Amniotic stem cell (primary cell): ENCODE measurements around the gene LCN2.
"Not testable (repeated sequence)": the region's sequence is repeated elsewhere in the genome, so short reads cannot be mapped to it uniquely, and the experiment has no call there.

Source experiments
- DNase-seq: peaks from one replicate; lab custom pipeline; 2025; lab: John Stamatoyannopoulos, UW

LCN2 gene

GRCh38 chr9:128149001-128149701, at the start of gene LCN2:
LCN2 (plus strand) TSS chr9:128149453; CDS start chr9:128149526, 73 bp downstream.
- DNase-seq, result no peak

DNA sequence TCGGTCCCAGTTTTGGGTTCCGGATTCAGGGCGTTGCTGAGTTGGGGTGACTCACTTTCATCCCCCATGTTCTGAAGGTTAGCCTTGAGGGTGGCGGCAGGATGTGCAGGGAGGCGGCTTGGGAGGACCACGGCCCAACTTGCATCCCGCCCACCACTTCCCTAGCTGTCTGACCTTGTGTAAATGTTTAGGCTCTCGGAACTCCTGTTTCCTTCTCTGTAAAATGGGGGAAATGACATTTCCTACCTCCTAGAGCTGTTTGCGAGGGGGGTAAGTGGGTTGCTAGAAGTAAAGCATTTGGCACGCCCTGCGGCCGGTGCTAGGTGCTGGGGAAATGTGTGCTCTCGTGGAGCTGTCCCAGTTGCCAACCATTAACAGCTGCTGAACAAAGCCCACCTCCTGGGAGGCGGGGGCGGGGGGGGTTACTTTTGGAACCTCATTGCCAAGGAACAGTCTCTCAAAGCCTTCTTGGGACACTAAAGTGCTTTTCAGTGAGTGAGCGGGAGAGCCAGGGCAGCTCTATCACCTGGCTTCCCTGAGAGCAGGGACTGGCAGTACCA, 49.2 kb upstream of the LCN2 start:
- no peak for DNase-seq

DNA sequence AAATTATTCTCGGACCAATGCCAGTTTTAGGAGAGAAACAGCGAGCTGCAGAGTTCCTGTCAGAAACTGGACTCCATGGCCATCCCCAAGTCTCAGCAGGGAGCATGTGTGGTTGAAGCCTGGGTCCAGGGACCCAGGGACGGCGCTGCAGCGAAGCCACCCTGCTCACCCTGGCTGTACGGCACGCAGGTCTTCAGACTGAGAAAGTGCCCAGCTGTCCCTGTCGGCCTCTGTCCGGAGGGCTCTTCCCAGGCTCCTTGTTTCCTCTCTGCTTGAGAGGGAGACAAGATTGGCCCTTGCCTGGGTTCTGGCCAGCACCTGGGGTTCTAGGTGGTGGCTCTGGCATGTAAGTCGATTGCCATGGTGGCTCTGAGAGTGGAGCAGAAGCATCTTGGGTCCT, 48.7 kb upstream of the LCN2 start:
- no peak for DNase-seq

GRCh38 chr9:128101231-128101661, 48.0 kb upstream of the LCN2 start:
- DNase-seq, result no peak

GRCh38 chr9:128101690-128102089, 47.6 kb upstream of the LCN2 start:
- no peak for DNase-seq

- DNase-seq, result no peak
Measured at GRCh38 chr9:128102196-128102595, 47.1 kb upstream of the LCN2 start.

DNA sequence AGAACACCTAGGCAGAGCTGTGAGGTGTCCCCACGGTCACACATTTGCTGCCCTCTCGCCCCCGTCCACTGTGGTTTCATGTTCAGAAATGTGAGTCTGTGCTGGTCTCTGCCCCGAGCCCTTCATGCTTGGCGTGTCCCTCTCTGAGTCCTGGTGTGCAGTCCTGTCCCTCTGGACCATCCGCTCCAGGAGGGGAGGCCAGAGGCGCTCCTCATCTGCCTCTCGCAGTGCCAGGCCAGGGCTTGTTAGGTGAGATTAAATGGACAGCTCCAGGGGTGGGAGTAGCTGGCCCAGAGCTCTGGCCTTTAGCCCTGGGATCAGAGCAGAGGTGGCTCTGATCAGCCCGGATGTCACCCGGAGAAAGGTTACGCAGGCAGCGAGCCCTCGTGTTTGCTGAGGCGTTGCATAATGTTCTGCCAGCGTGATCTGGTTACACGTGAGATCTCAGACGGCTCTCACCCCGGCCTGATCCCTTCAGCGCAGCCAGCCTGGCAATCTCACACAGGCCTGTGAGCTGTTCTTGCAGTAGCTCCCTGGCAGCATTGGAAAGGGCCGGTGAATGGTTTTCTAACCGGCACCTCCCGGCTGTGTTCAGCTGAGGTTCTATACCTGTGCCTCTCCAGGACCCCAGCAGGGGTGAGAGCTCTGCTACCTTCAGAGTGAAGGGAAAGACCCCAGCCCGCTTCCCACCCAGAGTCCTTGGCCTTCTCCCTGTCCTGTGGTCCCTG, 46.2 kb upstream of the LCN2 start:
- no peak for DNase-seq

GRCh38 chr9:128103589-128103962, 45.7 kb upstream of the LCN2 start:
- DNase-seq, result no peak

DNA sequence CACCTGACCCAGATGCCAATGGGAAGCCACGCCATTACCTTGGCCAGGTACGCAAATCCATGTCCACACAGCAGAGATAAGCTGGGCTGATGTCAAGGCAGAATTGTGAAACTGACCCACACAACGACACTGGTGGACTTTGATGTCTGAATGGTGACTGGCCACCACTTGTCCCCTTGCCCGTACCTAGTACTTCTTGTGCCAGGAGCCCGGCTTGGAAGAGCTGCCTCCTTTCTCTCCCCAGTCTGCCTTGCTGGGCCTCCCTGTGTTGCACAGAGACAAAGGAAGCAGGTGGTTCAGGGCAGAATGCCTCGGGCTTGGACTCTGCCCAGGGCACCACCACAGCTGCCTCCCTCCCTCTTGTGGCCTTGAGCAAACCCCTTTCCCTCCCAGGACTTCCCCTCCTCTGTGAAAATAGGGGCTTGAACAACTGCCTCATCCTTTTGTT, 45.1 kb upstream of the LCN2 start:
- no peak for DNase-seq

DNA sequence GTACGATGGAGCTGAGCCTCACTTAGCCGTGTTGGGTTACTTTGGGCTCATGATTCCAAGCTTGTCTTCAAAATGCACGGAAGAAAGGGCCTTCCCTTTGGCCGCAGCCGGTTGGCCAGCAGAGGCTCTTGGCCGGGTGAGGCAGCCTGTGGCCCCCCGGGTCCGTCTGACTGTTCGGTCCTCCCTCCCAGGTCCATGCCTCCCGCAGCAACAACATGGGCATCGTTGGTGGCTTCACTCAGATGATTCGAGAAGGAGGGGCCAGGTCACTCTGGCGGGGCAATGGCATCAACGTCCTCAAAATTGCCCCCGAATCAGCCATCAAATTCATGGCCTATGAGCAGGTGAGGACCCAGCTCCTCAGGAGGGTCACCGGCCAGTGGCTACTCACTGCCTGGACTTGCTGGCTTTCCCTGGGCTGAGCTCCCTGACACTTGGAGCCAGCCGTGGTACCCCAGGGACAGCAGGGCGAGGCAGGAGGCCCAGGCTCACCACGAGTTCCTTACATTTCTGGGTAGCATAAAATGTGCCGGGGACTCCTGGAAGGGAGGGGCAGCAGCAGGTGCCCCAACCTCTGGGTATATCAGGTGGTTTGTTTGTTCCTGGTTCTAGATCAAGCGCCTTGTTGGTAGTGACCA, 43.6 kb upstream of the LCN2 start:
- no peak for DNase-seq

GRCh38 chr9:128106181-128106939, 42.9 kb upstream of the LCN2 start:
- no peak for DNase-seq

DNA sequence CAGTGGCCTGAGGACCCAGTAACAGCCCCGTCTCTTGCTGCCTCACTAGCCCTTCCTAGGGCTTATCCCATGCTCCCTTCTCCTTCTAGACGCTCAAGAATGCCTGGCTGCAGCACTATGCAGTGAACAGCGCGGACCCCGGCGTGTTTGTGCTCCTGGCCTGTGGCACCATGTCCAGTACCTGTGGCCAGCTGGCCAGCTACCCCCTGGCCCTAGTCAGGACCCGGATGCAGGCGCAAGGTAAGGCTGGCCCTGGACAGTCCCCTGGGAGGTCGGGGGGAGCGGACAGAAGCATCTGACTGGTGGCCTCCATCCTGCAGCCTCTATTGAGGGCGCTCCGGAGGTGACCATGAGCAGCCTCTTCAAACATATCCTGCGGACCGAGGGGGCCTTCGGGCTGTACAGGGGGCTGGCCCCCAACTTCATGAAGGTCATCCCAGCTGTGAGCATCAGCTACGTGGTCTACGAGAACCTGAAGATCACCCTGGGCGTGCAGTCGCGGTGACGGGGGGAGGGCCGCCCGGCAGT, 42.2 kb upstream of the LCN2 start:
- DNase-seq, result no peak

DNA sequence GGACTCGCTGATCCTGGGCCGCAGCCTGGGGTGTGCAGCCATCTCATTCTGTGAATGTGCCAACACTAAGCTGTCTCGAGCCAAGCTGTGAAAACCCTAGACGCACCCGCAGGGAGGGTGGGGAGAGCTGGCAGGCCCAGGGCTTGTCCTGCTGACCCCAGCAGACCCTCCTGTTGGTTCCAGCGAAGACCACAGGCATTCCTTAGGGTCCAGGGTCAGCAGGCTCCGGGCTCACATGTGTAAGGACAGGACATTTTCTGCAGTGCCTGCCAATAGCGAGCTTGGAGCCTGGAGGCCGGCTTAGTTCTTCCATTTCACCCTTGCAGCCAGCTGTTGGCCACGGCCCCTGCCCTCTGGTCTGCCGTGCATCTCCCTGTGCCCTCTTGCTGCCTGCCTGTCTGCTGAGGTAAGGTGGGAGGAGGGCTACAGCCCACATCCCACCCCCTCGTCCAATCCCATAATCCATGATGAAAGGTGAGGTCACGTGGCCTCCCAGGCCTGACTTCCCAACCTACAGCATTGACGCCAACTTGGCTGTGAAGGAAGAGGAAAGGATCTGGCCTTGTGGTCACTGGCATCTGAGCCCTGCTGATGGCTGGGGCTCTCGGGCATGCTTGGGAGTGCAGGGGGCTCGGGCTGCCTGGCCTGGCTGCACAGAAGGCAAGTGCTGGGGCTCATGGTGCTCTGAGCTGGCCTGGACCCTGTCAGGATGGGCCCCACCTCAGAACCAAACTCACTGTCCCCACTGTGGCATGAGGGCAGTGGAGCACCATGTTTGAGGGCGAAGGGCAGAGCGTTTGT, 41.6 kb upstream of the LCN2 start:
- no peak for DNase-seq

GRCh38 chr9:128108269-128109049, 40.8 kb upstream of the LCN2 start:
- no peak for DNase-seq

DNA sequence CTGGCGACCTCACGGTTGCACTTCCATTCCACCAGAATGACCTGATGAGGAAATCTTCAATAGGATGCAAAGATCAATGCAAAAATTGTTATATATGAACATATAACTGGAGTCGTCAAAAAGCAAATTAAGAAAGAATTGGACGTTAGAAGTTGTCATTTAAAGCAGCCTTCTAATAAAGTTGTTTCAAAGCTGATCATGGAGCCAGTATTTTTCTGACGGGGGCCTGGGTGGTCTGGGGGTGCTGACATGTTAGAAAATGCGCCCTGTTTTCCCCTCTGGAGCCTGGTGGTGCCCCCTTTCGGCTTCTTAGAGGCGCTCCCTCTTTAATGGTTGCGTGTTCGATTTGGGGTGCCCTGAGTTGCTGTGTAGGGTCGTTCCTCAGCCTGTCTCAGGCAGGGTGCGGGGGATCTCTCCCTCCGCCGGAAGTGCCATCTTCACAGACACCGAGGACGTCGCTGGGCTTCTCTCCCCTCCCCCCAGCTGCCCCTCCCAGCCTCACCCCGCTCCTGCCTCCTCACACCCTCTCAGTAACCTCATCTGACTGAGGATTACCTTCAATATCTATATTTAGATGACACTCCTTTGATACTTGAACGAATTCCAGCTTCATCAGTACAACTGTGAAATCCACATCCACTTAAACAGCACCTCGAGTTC, 40.1 kb upstream of the LCN2 start:
- no peak for DNase-seq

DNA sequence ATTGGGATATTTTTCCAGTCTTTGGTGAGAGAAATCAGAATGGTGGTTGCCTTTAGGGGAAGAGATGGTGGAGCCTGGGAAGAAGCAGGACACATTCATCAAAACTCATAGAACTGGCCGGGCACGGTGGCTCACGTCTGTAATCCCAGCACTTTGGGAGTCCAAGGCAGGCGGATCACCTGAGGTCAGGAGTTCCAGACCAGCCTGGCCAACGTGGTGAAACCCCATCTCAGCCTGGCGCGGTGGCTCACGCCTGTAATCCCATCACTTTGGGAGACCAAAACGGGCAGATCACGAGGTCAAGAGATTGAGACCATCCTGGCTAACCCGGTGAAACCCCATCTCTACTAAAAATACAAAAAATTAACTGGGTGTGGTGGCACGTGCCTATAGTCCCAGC, 37.5 kb upstream of the LCN2 start:
- DNase-seq, result not testable (repeated sequence)

DNA sequence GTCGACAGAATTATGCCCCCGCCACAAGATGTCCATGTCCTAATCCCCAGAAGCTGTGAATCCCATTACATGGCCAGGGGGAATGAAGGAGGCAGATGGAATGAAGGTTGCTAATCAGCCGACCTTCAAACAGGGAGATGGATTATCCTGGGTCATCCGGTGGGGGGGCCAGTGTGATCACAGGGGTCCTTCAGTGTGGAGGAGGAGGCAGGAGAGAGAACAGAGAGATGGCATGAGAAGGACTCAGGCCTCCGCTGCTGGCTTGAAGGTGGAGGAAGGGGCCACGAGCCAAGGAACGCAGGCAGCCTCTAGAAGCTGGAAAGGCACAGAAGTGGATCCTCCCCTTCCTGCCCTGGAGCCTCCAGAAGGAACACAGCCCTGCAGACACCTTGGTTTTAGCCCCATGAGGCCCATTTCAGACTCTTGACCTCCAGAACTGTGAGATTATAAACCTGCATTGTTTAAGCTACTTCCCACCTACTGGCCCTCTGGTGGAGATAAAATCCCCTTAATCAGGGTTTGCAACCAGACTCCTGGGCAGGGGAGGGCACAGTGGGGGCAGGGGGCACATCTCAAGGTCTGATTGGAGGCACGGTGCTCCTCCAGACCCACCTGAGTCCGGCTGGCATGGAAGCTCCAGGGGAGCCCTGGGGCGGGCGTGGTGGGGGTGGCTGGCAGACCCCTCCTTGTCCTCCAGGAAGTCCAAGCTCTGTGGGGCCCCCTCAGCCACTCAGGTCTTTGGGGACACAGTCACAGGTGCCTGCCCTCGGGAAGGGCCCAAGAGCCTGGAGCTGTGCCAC, 35.5 kb upstream of the LCN2 start:
- DNase-seq, result no peak

DNA sequence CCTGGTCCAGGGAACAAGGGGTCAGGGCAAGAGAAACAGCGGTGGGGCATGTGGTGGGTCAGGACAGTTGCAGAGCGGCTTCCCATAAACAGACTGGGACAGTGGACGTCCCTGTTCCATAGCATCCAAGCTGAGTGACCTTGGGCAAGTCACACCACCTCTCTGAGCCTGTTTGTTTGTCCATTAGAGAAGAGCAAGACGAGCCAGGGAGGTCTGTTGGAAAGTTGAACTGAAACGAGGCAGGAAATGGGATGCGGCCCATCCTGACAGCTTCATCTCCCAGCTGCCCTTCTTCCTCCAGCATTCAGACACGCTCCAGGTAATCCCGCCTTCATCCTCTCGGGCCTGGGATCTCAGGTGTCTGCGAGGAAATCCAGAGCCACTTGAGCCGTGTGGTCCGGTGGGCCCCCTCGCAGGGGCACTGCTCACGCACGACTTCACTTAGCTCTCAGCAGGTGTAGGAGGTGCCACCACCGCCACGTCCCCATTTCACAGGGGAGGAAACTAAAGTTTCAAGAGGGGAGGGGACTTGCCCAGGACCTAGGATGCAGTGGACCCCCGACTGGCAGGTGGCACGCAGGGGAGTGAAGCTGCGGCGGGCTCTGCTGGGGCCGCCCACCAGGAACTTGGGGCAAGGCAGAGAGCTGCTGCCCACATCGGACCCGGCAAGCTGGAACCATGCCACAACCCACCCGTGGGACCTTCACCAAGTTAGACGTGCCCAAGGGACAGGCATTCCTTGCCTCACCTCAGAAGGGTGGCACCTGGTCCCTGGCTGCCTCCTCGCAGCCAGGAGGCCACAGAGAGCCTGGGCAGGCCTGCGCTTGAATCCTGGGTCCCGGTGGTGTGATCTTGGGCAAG, 34.7 kb upstream of the LCN2 start:
- DNase-seq, result no peak
